Stimulated activated CD4-positive, alpha-beta T cell treated with anti-CD3 and anti-CD28 coated beads, Interleukin-15, amount 100 ng/mL, for 24 hours (primary cell): ENCODE data around the gene SETBP1.
A peak's percentile ranks its signal among the peaks of the same experiment; 100 is the strongest.
"Not testable (repeated sequence)": the region's sequence is repeated elsewhere in the genome, so short reads cannot be mapped to it uniquely, and the experiment has no call there.

ENCODE experiments used
- DNase-seq: peaks from one replicate; pipeline ENCODE4 v3.0.0-alpha.2; 2020

SETBP1 gene

DNA sequence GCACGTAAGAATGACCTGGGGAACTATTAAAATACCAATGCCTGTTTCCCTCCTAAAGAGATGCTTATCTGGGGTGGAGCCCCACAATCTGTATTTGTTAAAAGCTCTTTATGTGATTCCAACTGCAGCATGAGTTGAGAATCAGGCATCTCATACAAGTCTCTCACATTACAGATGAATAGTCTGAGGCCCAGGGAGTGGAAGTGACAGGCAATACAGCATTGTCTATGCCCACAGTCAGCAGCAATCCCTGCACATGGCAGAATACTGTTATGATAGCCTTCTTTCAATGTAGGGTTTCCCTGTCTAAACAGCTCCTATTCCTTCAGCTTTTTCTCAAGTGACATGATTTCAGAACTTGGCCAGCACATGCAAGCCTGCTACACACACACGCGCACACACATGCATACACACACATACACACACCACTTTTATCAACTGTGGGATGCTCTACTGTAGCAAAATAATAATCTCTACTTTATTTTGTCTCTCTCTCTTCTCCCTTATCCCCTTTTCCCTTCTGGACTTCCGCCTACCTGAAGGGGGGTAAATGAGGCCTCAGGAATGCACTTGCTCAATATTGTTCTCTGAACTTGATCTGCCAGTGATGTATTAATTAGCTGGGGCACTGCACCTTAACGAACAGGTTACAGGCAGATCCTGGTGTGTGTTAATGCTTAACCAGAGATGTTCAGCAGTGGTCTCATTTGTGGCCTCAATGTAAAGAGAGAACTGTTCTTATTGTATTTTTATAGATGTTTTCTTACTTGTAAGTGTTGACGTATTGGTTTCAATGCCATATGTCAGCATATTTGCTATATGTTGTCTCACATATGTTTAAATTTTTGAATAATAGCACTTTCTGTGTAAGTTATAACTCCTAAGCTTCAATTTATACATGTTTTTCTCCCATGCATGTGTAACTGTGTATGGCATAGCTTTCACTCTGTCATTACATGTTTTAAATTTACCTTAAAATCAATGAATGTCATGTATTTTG lies 116.0 kb downstream of the SETBP1 start:
- DNase-seq = no peak

- DNase-seq = peak; percentile 16
These were observed 117.9 kb downstream of the SETBP1 start for GRCh38 chr18:44798433-44799048.

- DNase-seq = no peak
These were observed 118.8 kb downstream of the SETBP1 start for GRCh38 chr18:44799382-44799906.

GRCh38 chr18:44799907-44800421 lies 119.3 kb downstream of the SETBP1 start:
- no peak for DNase-seq

DNA sequence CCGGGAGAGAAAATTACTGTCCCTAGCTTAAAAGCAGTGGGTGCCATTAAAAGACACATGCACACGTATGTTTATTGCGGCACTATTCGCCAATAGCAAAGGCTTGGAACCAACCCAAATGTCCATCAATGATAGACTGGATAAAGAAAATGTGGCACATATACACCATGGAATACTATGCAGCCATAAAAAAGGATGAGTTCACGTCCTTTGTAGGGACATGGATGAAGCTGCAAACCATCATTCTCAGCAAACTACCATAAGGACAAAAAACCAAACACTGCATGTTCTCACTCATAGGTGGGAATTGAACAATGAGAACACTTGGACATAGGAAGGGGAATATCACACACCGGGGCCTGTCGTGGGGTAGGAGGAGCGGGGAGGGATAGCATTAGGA lies 120.1 kb downstream of the SETBP1 start:
- DNase-seq = not testable (repeated sequence)

- no peak for DNase-seq
These were observed 121.1 kb downstream of the SETBP1 start for GRCh38 chr18:44801781-44802180.

DNA sequence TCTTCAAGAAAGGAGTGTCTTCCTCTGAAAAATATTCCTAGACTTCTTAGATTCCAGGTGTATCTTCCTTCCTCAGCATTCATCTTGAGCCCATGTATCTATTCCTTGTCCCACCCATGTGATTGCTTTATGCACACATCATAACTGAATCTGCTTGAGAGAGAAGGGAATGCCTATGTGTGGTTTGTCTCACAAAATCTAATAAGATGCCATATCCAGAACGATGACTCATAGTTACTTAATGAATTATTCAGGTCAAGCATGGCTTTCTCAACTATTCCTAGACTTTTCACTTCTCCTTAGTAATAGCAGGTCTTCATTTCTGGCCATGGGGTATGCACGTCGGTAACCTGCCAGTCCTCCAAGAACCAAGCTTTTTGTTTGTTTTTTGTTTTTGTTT lies 121.8 kb downstream of the SETBP1 start:
- no peak for DNase-seq

- no peak for DNase-seq
These were observed 122.4 kb downstream of the SETBP1 start for GRCh38 chr18:44803019-44803650.

DNA sequence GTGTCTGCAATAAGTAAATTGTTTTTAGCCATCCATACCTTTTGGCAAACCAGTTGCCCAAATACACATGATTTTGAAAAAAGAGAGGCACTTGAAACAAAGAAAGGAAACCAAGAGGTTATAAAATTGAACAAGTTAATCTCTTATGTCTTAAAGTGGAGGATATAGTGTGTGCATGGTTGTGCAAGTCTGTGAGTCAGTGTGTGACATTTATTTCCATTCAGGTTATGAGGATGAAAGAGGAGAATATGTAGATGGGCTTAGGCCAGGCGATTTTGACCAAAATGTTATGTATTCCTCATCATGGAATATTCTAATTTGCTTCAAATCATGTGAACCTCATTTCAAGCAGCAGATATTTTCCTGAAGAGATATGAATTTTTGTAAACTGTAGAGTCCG lies 123.3 kb downstream of the SETBP1 start:
- no peak for DNase-seq

DNA sequence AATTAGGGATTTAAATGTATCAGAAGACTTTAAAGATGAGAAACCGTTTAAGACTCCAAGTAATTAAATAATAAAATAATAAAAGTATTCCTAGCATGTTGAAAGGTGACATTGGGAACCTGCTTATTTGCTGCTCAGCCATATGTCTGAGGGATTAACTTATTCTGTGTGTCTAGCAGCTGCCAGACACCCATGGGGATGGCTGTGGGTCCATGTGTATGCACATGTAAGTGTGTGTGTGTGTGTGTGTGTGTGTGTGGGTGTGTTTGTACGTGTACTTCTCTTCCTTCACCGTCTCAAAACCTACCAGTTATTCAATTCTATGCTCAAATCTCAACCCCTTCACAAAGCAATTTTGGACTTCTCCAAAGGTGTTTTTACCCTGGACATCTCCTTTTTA lies 124.5 kb downstream of the SETBP1 start:
- no peak for DNase-seq

GRCh38 chr18:44805643-44806042 lies 125.0 kb downstream of the SETBP1 start:
- DNase-seq = no peak

- DNase-seq = no peak
These were observed 127.1 kb downstream of the SETBP1 start for GRCh38 chr18:44807766-44808165.

GRCh38 chr18:44811572-44812125 lies 131.0 kb downstream of the SETBP1 start:
- no peak for DNase-seq

- DNase-seq = no peak
These were observed 131.7 kb downstream of the SETBP1 start for GRCh38 chr18:44812426-44812825.

DNA sequence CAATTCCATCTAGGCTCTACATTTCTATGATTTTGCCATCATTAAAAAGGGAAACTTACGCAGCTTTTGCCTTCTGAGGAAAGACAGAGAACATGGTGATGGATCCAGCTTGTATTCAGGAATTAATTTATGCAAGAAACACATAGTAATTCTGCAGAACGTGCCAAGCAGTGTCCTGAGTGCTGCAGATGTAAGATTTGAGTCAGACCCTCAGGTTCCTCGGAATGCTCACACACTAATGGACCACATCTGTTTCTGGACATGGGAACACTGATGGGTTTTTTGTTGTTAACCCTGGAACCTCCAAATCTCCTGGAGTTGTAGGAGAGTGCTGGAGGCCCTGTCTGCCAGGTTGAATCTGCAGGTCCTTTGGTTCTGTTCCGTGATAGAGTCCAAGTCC lies 132.9 kb downstream of the SETBP1 start:
- DNase-seq = no peak

GRCh38 chr18:44815108-44815507 lies 134.4 kb downstream of the SETBP1 start:
- no peak for DNase-seq

GRCh38 chr18:44816050-44816449 lies 135.4 kb downstream of the SETBP1 start:
- no peak for DNase-seq

DNA sequence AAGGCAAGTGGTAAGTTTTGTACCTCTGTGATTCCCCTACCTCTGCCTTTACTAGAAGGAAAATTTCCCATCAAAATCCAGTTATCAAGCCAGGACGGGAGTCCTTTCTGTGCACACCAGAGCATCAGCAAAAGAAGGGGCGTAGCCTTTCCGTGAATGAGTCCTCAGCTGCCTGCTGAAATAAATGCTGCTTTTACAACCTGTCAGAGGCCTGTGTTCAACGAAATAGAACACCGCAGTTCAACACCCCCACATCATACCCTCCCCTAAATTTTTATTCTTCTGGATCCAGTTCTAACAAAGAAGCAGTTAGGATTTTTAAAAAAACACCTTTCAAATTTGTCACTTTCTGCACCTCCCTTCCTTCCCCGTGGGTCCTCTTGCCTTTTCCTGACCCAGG lies 135.8 kb downstream of the SETBP1 start:
- DNase-seq = no peak

- DNase-seq = no peak
These were observed 137.3 kb downstream of the SETBP1 start for GRCh38 chr18:44817831-44818473.

- no peak for DNase-seq
These were observed 138.1 kb downstream of the SETBP1 start for GRCh38 chr18:44818668-44819403.

GRCh38 chr18:44819944-44820510 lies 139.3 kb downstream of the SETBP1 start:
- no peak for DNase-seq
